Astrocyte of the cerebellum (primary cell): ENCODE data around the gene NFYC.

Experiments used
- DNase-seq: peaks from one replicate; pipeline ENCODE4 v3.0.0-alpha.2; 2011; ENCODE audit warnings: low read depth
- H3K4me3 ChIP-seq: 2 replicates; pipeline ENCODE4 v1.5.1; 2011; ENCODE audit warnings: mild to moderate bottlenecking, low read depth, low read length, moderate library complexity
- in situ Hi-C: cut with HindIII; loops from 2 replicates; pipeline ENCODE4 v1.10.0; 2017; ENCODE audit warnings: low sequenced_read_pairs
- TF ChIP-seq, protein P1 (sequence below): IDR thresholded peaks from 2 replicates; pipeline ENCODE4 v1.5.1; 2012; ENCODE audit warnings: low read length, low read depth, moderate library complexity, mild to moderate bottlenecking; ENCODE audit errors: missing control alignments

Gene NFYC

GRCh38 chr1:40762144-40762923 lies 70.8 kb downstream of the NFYC start:
- H3K4me3 ChIP-seq = no peak overlapping the region
- DNase-seq = no peak
- TF ChIP-seq, protein P1, sequence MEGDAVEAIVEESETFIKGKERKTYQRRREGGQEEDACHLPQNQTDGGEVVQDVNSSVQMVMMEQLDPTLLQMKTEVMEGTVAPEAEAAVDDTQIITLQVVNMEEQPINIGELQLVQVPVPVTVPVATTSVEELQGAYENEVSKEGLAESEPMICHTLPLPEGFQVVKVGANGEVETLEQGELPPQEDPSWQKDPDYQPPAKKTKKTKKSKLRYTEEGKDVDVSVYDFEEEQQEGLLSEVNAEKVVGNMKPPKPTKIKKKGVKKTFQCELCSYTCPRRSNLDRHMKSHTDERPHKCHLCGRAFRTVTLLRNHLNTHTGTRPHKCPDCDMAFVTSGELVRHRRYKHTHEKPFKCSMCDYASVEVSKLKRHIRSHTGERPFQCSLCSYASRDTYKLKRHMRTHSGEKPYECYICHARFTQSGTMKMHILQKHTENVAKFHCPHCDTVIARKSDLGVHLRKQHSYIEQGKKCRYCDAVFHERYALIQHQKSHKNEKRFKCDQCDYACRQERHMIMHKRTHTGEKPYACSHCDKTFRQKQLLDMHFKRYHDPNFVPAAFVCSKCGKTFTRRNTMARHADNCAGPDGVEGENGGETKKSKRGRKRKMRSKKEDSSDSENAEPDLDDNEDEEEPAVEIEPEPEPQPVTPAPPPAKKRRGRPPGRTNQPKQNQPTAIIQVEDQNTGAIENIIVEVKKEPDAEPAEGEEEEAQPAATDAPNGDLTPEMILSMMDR = no peak
- in situ Hi-C loops = no loop called here

DNA sequence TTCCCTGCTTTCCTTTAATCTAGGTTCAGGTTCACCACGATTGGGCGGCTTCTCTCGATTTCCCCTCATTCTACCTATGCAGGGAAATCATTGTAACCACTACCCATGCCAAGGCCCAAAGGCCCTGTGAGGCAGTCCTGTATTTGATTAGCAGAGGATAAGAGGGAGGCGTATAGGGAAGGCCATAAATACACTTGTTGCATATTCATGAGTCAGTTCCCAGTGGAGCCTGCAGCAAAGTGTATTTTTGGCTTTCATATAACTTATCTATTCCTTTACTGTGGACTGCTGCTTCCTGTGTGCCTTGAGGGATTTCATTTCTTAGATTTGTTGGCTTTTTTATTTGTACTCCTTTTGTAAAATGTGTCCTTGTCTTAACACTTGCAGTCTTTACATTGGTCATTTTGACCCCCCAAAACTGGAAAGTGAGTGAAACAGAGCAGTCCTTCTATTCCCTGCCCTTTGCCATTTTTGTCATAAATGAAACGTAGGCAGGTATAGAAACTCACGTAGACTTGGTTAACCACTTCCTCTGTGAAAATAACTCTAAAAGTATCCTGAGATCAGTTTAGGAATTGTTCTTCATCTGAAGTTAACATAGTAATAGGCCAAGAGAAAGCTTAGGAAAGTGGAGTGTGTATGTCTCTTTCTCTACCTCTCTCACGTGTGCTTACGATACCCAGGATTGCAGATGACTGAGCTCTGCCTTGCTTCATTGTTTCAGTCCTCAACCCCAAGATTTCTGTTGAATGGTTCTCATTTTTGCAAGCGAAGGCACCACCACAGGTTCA lies 72.4 kb downstream of the NFYC start:
- no peak for DNase-seq
- TF ChIP-seq, protein P1 = no peak
- in situ Hi-C loops = no loop called here
- no peak overlapping the region for H3K4me3 ChIP-seq

DNA sequence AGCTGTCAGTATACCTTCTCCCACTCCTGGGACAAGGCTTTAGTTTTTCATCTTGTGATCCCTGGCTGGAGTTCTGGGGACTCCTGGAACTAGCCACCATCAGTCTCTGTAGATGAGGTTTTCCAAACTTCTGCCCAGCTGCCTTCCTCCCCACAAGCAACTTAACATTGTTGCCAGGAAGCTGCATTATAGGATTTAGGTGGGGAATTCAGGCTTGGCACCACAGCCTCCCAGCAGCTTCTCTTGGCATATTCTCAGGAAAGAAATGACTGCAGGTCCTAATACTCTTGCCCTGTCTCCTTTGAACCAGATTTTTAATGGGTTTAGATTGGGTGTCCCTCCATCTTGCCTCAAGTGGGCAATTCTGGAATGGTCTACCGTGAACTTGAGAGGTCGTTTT lies 73.5 kb downstream of the NFYC start:
- H3K4me3 ChIP-seq = no peak overlapping the region
- in situ Hi-C loops = loop anchor here (5.0 kb wide), 1 partner anchor 87 kb away; no protein-coding TSS in a partner anchor
- DNase-seq = no peak
- TF ChIP-seq, protein P1 = no peak

DNA sequence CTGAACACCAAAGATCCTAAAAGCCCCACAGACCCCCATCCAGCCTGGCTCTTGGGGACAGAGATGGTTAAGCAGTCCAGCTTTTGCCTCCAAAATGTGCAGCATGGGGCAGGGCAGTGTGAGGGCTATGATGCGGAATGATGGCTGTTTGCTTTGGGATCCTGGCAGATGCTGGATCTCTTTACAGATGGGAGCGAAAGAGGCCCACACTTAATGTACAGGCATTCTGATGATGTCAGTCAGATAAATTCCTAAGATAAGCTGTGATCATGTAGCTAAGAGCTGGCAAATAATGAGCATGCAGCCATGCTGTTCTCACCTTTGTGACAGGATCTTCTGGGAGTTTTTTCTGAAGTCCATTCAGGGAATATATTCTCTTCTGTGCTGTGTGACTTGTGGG lies 74.5 kb downstream of the NFYC start:
- TF ChIP-seq, protein P1 = no peak
- no peak overlapping the region for H3K4me3 ChIP-seq
- in situ Hi-C loops = loop anchor here (5.0 kb wide), 1 partner anchor 86 kb away; no protein-coding TSS in a partner anchor
- no peak for DNase-seq

DNA sequence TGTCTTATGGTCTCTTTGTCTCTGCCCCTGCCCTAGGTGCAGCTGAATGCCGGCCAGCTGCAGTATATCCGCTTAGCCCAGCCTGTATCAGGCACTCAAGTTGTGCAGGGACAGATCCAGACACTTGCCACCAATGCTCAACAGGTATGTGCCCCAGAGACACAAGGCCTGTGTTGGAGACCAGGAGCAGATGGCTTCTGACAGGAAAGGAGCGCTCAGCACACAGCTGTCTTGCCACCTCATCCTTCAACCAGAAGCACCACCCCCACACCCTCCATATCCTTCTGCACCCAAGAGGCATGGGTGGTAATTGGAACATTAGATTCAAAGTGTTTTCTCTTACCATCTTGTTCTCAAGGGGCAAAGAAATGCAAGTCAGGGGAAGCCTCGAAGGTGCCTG lies 75.1 kb downstream of the NFYC start:
- no peak for DNase-seq
- no peak overlapping the region for H3K4me3 ChIP-seq
- TF ChIP-seq, protein P1 = no peak
- in situ Hi-C loops = loop anchor here (5.0 kb wide), 1 partner anchor 86 kb away; no protein-coding TSS in a partner anchor

GRCh38 chr1:40768146-40768990 lies 76.9 kb downstream of the NFYC start:
- DNase-seq = no peak
- TF ChIP-seq, protein P1 = no peak
- in situ Hi-C loops = loop anchor here (5.0 kb wide), 1 partner anchor 84 kb away; no protein-coding TSS in a partner anchor
- no peak overlapping the region for H3K4me3 ChIP-seq
